Measurements from ENCODE around the gene KCNE3. TPM values are rescaled to one million over a fixed set of nuclear protein-coding genes. Genes with fewer than 3 reads are reported as not detected.
"Not testable (repeated sequence)": the region's sequence is repeated elsewhere in the genome, so short reads cannot be mapped to it uniquely, and the experiment has no call there.

KCNE3 gene
- total RNA-seq, 1 experiment from 2014 or later: 0.73 TPM

GRCh38 chr11:74417860-74418508 lies 49.4 kb downstream of the KCNE3 start:
- H3K4me1 ChIP-seq (ENCODE audit: insufficient read depth, low read length): peaks cover 37% of the 10 kb centered on the region
- peaks cover 11% of the 10 kb centered on the region for H3F3A ChIP-seq (ENCODE audit: low read length, unreplicated experiment)
- H3K27ac ChIP-seq (ENCODE audit: low read length): peak overlapping the region; percentile 90
- ChIA-PET CTCF (interaction anchor here (0.6 kb wide), 1 partner anchor 27 kb away, joined by 3 read pairs; no protein-coding TSS in a partner anchor), POLR2A (ENCODE audit: unreplicated experiment) (interaction anchor here (0.7 kb wide), 1 partner anchor 20 kb away, joined by 3 read pairs; no protein-coding TSS in a partner anchor)
- ATAC-seq: peak; percentile 28
- no peaks in the 10 kb centered on the region for H3K9me3 ChIP-seq (ENCODE audit: low read length)
- no peak overlapping the region for H3K4me3 ChIP-seq (ENCODE audit: low read length)
- TF ChIP-seq, protein P1, sequence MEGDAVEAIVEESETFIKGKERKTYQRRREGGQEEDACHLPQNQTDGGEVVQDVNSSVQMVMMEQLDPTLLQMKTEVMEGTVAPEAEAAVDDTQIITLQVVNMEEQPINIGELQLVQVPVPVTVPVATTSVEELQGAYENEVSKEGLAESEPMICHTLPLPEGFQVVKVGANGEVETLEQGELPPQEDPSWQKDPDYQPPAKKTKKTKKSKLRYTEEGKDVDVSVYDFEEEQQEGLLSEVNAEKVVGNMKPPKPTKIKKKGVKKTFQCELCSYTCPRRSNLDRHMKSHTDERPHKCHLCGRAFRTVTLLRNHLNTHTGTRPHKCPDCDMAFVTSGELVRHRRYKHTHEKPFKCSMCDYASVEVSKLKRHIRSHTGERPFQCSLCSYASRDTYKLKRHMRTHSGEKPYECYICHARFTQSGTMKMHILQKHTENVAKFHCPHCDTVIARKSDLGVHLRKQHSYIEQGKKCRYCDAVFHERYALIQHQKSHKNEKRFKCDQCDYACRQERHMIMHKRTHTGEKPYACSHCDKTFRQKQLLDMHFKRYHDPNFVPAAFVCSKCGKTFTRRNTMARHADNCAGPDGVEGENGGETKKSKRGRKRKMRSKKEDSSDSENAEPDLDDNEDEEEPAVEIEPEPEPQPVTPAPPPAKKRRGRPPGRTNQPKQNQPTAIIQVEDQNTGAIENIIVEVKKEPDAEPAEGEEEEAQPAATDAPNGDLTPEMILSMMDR (conservative IDR thresholded peaks at IDR 0.05; ENCODE audit: low read depth, low read length): no peak
- TF ChIP-seq EZH2phosphoT487 (IDR thresholded peaks at IDR 0.05; ENCODE audit: borderline replicate concordance, low read length): no peak
- no peak for TF ChIP-seq EZH2 (IDR thresholded peaks at IDR 0.05; ENCODE audit: low read length, unreplicated experiment)
- H3K27me3 ChIP-seq (ENCODE audit: low read length): no peaks in the 10 kb centered on the region
- H3K36me3 ChIP-seq (ENCODE audit: low read depth, low read length): no peaks in the 10 kb centered on the region
- no peaks in the 10 kb centered on the region for H4K20me1 ChIP-seq (ENCODE audit: low read length)
- H3K79me2 ChIP-seq (ENCODE audit: low read length): no peaks in the 10 kb centered on the region
- no peak overlapping the region for H2AFZ ChIP-seq (ENCODE audit: low read length)
- DNase-seq: no peak
- H3K9me2 ChIP-seq (replicated peaks; ENCODE audit: low read length): no peaks in the 10 kb centered on the region
- peak overlapping the region; percentile 59 for H3K9ac ChIP-seq (ENCODE audit: low read length)
- BruUV-seq (replicated peaks): no TSS peak
- intact Hi-C loops (cut with micrococcal nuclease): loop anchor here (1.0 to 2.0 kb wide), 2 partner anchors 20 to 25 kb away; partner anchors contain the start of gene PGM2L1
- peak overlapping the region; percentile 63 for H3K4me2 ChIP-seq (ENCODE audit: low read length)

DNA sequence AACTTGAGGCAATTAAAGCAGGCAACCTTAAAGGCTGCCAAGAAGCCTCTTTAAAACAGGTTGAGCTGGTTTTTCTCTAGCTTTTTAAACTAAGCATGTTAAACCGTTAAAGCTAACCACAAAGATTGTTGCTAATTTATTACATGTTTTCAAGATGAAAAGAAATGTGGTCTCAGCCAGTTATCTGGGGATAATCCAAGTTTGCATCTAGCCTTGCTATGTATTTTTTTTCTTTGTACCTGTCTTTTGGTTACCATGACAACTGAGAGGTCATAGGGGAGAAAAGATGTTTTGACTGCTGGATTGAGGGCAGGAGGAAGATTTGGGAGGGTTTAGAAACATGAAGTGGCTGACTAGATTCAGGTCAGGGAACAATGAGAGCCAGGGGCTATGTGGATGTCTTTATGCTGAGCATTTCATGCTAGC lies 50.0 kb downstream of the KCNE3 start:
- peak; percentile 23 for ATAC-seq
- CTCF ChIA-PET: interaction anchor here (0.6 kb wide), 2 partner anchors 77 to 1068 kb away, joined by 3 read pairs; no protein-coding TSS in a partner anchor
- peak overlapping the region; percentile 63 for H3K4me2 ChIP-seq (ENCODE audit: low read length)

DNA sequence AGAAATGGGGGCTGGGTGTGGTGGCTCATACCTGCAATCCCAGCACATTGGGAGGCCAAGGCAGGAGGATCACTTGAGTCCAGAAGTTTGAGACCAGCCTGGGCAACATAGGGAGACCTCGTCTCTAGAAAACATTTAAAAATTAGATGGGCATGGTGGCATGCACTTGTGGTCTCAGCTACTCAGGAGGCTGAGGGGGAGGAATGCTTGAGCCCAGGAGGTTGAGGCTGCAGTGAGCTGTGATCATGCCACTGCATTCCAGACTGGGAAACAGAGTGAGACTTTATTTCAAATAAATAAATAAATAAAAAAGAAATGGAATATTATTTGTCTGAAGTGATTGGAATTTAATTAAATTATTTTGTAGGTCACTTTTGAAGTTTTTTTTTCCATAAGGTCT lies 50.4 kb downstream of the KCNE3 start:
- peaks cover 37% of the 10 kb centered on the region for H3K4me1 ChIP-seq (ENCODE audit: insufficient read depth, low read length)
- H3K79me2 ChIP-seq (ENCODE audit: low read length); intact Hi-C loops (cut with micrococcal nuclease); H3K36me3 ChIP-seq (ENCODE audit: low read depth, low read length); H3K9me3 ChIP-seq (ENCODE audit: low read length); ATAC-seq; H3K9me2 ChIP-seq (replicated peaks; ENCODE audit: low read length); H3K4me3 ChIP-seq (ENCODE audit: low read length); H3K9ac ChIP-seq (ENCODE audit: low read length); DNase-seq; H4K20me1 ChIP-seq (ENCODE audit: low read length); BruUV-seq (replicated peaks); H3K27me3 ChIP-seq (ENCODE audit: low read length); H2AFZ ChIP-seq (ENCODE audit: low read length): not testable (repeated sequence)
- CTCF ChIA-PET: interaction anchor here (0.6 kb wide), 2 partner anchors 77 to 1067 kb away, joined by 3 read pairs; no protein-coding TSS in a partner anchor
- peak overlapping the region; percentile 90 for H3K27ac ChIP-seq (ENCODE audit: low read length)
- H3K4me2 ChIP-seq (ENCODE audit: low read length): peak overlapping the region; percentile 52
- H3F3A ChIP-seq (ENCODE audit: low read length, unreplicated experiment): peaks cover 11% of the 10 kb centered on the region
- POLR2A ChIA-PET (ENCODE audit: unreplicated experiment): interaction anchor here (0.7 kb wide), 1 partner anchor 21 kb away, joined by 3 read pairs; no protein-coding TSS in a partner anchor

More for the DNA sequence above, 50.0 kb downstream of the KCNE3 start:
- peak; percentile 97 for DNase-seq
- Histone ChIP-seq H3K4me1 (ENCODE audit: insufficient read depth, low read length) (peaks cover 37% of the 10 kb centered on the region), H2AFZ (ENCODE audit: low read length) (no peak overlapping the region), H3F3A (ENCODE audit: low read length, unreplicated experiment) (peaks cover 11% of the 10 kb centered on the region), H3K9me2 (replicated peaks; ENCODE audit: low read length) (no peaks in the 10 kb centered on the region), H3K9ac (ENCODE audit: low read length) (peak overlapping the region; percentile 59), H3K27ac (ENCODE audit: low read length) (peak overlapping the region; percentile 90), H3K36me3 (ENCODE audit: low read depth, low read length) (no peaks in the 10 kb centered on the region), H3K79me2 (ENCODE audit: low read length) (no peaks in the 10 kb centered on the region), H3K27me3 (ENCODE audit: low read length) (no peaks in the 10 kb centered on the region), H3K4me3 (ENCODE audit: low read length) (no peak overlapping the region), H3K9me3 (ENCODE audit: low read length) (no peaks in the 10 kb centered on the region), H4K20me1 (ENCODE audit: low read length) (no peaks in the 10 kb centered on the region)
- TF ChIP-seq EZH2phosphoT487 (IDR thresholded peaks at IDR 0.05; ENCODE audit: borderline replicate concordance, low read length): no peak
- TF ChIP-seq, protein P1 (conservative IDR thresholded peaks at IDR 0.05; ENCODE audit: low read depth, low read length): no peak
- no peak for TF ChIP-seq EZH2 (IDR thresholded peaks at IDR 0.05; ENCODE audit: low read length, unreplicated experiment)
- BruUV-seq (replicated peaks): no TSS peak
- intact Hi-C loops (cut with micrococcal nuclease): no loop called here
- POLR2A ChIA-PET (ENCODE audit: unreplicated experiment): interaction anchor here (0.7 kb wide), 1 partner anchor 21 kb away, joined by 3 read pairs; no protein-coding TSS in a partner anchor
